GM19455 (cell line): ENCODE measurements around the gene RARB.
A peak's percentile ranks its signal among the peaks of the same experiment; 100 is the strongest.

ENCODE experiments used
- ATAC-seq: cut with Tn5 transposase; IDR thresholded peaks from one replicate; pipeline ENCODE4 v1.9.1; 2021; ENCODE audit not compliant: unreplicated experiment

The RARB gene

DNA sequence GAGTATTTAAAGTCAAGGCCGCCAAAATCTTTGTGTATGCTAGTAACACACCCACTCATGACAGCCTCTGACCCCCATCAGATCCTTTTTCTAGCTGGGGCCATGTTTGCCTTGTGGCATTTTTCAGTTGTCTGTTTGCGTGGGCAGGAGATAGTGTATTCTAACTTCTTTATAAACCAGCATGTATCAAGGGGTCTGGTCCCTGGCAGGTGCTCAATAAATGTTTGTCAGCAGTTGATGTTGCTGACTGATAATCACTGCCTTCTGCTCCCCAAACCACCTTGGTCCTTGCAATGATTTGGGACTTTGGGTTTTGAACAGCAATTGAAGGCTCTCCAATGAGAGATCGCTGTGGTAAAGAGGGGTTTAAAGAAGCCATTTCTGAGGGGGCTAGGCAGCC is 19.2 kb downstream of the RARB start:
- ATAC-seq: no peak

- no peak for ATAC-seq
Measured at GRCh38 chr3:25447925-25448324, 19.9 kb downstream of the RARB start.

DNA sequence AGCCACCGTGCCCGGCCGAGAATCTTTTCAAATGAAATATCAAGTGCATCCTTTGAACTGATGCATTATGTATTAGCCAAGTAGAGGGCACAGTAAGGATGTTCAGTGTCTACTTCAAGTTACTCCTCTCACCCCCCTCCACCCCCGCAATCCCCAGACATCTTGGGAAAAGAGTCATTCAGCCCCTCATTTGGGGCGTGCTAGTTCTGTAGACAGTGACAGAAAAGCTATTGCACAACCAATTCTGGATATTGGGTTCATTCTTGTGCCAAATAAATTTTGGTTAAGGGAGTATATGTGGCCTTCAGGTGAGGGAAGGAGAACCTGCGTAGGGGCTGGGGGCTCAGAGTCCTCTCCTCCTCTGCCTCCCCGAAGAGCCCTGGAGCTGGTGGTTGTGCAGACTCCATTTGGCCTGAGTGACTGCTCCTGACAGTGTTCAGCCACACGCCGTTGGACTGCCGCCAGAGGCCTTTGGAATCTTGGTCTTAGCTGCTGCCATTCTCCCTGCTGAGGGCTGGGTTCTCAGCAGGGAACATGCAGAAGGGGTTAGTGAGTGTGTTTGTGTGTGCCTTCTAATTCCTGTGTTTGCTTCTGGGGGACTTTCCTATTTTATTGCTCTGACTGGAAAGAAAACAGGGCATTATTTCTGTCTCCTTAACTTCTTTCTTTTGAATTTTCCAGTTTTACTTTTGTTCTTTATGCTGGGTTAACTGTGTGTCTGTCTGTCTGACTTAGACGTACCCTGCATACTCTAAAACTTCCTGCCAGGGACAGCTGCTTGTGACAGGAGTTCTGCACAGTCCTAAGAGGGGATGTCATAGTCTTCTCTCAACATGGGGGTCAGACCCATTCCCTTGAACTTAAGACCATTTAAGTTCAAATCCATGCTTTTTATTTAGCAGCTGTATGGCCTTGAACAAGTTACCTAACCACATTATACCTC is 21.0 kb downstream of the RARB start:
- ATAC-seq: no peak

DNA sequence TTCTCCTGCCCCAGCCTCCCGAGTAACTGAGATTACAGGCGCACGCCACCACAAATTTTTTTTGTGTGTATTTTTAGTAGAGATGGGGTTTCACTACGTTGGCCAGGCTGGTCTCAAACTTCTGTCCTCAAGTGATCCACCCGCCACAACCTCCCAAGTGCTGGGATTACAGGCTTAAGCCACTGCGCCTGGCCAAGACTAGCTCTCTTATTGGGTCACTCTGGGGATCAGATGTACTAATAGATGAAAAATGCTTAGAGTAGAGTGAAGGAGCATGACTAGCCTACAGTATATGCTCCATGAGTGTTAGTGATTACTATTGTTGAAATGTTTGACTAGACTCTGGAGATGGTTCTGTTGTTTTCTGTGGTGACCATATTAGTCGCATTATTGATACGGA is 21.8 kb downstream of the RARB start:
- ATAC-seq: no peak

GRCh38 chr3:25452192-25452591 is 24.1 kb downstream of the RARB start:
- no peak for ATAC-seq

DNA sequence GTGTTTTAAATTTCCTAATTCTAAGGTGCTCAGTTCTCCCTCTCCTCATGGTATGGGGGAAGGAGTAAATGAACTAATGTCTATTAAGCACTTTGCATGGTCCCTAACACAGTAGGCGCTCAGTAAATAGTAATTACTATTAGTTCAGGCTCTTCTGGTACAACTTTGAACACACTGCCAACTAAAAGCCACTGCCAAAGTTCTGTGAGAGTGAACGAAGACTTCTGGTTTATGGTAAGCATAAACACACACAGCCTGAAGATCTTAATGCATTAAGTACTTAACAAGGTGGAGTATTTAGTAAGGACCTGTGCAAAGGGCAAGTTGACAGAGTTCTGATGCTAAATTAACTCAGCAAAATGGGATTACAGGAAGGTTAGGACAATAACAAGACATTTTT is 24.7 kb downstream of the RARB start:
- ATAC-seq: no peak

DNA sequence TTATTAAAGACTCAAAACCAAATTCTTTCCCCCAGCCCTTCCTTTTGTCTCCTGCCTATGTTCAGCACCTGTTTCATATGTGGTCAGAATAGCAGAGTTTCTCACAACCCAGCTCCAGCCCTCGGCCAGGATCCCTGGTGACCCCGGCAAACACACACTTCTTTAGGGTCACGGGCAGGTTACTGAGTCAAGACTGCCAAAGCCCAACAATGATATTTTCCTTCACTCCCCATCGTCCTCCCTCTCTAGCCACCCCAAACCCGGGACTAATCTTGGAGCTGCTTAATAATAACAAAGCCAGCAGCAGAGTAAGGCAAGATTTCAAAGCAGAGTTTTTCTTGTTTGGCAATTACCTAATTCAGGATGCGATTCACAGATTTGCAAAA is 25.5 kb downstream of the RARB start:
- ATAC-seq: no peak

DNA sequence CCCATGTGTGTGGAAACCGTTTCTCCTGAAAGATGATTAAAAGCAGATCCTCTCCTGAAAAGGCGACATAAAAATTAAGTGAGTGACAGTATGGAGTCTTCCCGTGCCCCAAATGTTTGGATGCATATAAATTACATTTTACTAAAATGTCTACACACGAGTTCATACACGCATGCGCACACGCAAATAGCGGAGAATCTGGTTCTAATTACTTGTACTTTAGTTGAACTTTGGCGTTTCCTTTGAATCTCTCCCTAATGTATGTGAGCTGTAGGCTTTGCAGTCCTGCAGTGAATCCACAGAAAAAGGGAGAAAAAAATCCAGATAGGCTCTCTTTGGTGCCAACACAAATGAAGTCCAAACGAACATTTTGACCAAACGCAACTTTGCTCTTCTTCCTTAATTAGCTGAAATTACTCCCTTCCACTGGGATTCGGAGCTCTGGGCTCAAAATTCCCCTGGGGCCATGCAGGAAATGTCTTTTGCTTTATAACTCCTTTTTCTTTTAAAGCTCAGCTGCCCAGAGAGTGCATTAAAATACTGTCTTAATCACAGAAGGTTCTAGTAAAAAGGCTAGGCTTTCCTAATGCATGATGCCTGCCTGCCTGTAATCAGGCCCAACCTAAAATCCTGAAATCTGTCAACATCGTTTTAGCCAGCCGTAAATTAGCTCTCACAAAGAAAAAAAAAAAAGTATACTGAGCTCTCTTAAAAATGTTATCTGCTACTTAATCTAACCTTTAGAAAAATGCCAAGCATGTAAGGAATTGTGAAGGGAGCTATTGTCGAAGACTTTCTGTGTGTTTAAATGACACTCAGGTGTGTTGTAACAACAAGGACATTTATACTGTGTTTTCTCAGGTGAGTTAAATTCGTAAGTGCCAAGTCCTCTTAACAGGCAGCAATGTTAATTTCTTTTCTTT is 26.2 kb downstream of the RARB start:
- ATAC-seq: no peak

DNA sequence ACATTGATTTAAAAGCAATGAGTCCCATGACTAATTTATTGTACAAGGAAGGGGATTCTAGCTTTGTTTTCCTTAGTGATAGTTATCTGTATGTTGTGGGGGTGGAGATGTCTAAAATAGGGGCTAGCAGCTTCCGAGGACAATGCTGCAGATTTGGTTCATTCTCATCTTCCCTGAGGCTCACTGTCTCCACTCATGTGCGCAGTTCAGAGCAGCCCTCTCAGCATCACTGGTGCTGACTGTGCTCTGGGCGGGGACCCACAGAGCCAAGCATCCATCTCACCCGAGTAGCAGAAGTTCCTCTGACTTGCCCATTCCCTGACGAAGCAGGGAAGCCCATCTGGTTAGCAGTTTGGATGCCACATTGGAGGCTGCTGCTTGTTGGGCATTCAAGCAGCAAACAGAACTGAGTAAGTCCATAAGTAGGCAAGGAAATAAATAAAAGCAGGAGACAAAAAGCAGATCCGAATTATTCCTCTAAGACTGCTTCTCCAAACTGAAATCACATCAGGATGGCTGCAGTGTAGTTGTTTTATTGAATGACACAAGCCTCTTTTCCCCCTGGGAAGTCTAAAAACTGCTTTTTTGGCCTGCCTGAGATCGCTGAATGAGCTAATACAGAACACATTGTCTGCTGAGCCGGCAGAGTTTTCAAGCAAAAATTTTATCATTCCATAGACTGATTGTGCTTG is 27.5 kb downstream of the RARB start:
- ATAC-seq: no peak

- no peak for ATAC-seq
Measured at GRCh38 chr3:25456723-25457670, 28.9 kb downstream of the RARB start.

DNA sequence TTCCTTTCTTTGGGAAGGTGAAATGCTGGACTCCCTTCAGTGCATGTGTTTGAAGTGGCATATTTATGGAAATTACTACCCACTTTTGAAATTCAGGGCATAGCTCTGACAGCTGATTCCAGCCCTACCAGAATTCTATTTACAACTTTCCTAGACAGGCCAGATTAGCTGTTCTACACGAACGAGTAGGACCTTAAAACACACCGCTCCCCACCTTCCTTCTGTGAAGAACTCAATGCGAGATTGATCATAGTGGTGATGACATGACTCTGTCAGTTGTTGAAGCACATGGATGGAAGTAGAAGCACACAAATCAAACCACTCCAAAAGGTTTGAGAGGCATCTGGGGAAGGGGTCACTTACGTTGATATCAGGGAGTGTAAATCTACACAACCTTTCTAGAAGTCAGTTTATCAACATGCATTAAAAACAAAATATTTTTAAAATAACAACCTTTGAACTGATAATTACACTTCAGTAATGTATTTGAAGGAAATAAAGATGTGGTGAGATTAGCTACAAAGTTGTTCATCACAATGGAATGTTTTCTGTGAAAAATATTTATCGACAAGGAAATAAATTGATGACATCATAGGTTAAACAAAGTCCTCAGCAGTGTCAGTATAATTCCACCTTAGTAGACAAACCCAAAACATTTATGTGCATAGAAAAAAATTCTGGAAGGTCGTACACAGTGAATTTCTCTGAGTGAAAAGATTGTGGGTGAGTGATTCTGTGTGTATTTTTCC is 29.8 kb downstream of the RARB start:
- ATAC-seq: no peak

DNA sequence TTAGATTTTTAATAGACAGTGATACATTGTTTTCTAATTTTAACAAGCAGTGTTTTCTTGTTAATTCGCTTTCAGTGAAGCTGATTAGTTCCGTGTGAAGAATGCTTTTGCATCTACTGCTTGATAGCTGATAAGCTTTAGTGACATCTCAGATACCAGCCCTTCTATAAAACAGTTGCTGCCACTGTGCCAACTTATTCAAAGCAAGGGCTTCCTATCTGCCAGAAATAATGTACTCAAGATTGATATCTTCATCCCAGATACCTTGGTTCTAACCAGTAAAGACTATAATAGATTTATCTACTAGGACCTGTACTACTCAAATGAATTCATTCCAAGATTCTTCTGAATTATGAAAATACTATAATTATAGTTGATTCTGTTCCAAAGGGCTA is 30.4 kb downstream of the RARB start:
- ATAC-seq: no peak

DNA sequence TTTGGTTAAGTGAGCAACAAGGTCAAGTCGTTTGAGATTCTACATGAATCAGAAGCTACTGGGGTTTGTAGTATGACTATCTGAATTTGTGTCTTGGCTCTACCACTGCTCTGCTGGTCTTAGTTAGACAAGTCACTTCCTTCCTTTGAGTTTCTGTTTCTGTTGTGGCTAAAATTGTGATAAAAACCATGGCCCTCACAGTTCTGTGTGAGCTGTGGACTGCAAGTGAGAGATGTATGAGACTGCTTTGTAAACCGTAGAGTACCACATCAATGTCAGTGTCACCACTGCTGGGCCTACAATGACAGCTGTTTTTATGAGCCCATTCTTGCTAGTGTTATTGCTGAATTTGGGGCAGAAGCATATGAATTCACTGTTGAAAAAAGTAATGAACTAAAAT is 32.7 kb downstream of the RARB start:
- peak; percentile 98 for ATAC-seq

DNA sequence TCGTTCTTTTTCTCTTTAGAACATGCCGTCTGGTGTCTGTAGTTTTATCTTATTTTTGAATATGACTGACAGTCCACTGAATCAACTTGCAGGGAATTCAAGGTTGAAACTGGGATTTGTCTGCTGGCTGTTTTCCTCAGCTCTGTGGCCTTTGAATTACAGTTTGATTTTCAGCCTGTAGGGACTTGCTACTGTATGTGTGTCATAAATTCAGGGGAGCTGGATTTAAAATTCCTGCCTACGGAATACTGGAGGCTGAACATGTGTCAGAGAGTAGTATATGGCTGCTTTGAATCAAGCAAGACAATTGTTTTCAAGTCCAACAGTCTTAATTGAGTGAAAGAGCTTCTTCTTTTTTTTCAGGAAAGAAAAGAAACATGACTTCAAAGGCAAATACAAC is 33.9 kb downstream of the RARB start:
- no peak for ATAC-seq

DNA sequence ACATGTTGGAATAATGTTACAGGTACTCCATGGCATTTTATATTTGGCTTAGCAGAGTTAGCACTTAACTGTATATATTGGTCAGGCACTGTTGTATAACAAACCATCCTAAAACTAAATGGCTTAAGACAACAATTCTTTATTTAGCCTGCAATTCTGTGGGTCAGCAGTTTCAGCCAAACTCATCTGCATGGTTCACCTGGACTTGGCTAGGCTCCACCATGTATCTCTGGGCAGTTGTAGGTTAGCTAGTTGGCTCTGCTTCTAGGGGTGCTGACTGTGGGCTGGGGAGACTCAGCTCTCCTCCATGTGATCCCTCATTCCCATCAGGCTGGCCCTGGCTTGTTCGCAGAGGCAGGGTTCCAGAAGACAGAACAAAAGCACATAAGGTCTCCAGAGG is 34.4 kb downstream of the RARB start:
- ATAC-seq: no peak

- no peak for ATAC-seq
Measured at GRCh38 chr3:25463836-25464418, 35.9 kb downstream of the RARB start.

GRCh38 chr3:25465266-25465860 is 37.3 kb downstream of the RARB start:
- ATAC-seq: no peak

- ATAC-seq: no peak
Measured at GRCh38 chr3:25468866-25469319, 40.8 kb downstream of the RARB start.

- no peak for ATAC-seq
Measured at GRCh38 chr3:25469558-25469957, 41.5 kb downstream of the RARB start.
